Right atrium auricular region (tissue), 2 donors: Measurements from ENCODE around the gene PRKCB. TPM values are rescaled to one million over a fixed set of nuclear protein-coding genes. Genes with fewer than 3 reads are reported as not detected.
"Not testable (repeated sequence)": the region's sequence is repeated elsewhere in the genome, so short reads cannot be mapped to it uniquely, and the experiment has no call there.

Source experiments
- DNase-seq: peaks from one replicate; pipeline ENCODE4 v3.0.0-alpha.2; 2019; ENCODE audit warnings: low spot score
- H3K27ac ChIP-seq, 2 donors: fragments of 200-600 bp; sonication (generic); 1 replicate in 1 of 2; 2 replicates in 1 of 2; pipeline ENCODE4 v1.5.1; 2016 to 2019
- H3K27me3 ChIP-seq, 2 donors: fragments of 200-600 bp; sonication (generic); one replicate each; pipeline versions ENCODE4 v1.5.1 to v1.6.0; 2017 to 2019
- H3K36me3 ChIP-seq: fragments of 200-600 bp; sonication (generic); one replicate; pipeline ENCODE4 v1.5.1; 2016
- H3K4me1 ChIP-seq, 2 donors: fragments of 200-600 bp; sonication (generic); one replicate each; pipeline versions ENCODE4 v1.5.1 to v1.6.0; 2017 to 2019
- H3K4me3 ChIP-seq, 2 donors: fragments of 200-600 bp; sonication (generic); 1 replicate in 1 of 2; 2 replicates in 1 of 2; pipeline ENCODE4 v1.5.1; 2017 to 2019; ENCODE audit warnings: mild to moderate bottlenecking in 1 of 2, moderate library complexity in 1 of 2
- H3K9me3 ChIP-seq, 2 donors: fragments of 200-600 bp; sonication (generic); one replicate each; pipeline ENCODE4 v1.5.1; 2019
- total RNA-seq, 2 donors: library from RNA; depleted of rRNA; stranded (reverse); fragments of >200 nt; gene quantifications; one replicate each; pipeline ENCODE4 v1.1.0, GENCODE V29; 2016
- TF ChIP-seq, protein P1 (sequence below), 2 donors: fragments of 200-600 bp; sonication (generic); IDR thresholded peaks; one replicate each; pipeline ENCODE4 v1.5.1; 2019; ENCODE audit warnings: antibody characterized with exemption in 2 of 2

The PRKCB gene
- total RNA-seq, 2 donors from 2014 or later: 0.93 to 3.1 TPM

DNA sequence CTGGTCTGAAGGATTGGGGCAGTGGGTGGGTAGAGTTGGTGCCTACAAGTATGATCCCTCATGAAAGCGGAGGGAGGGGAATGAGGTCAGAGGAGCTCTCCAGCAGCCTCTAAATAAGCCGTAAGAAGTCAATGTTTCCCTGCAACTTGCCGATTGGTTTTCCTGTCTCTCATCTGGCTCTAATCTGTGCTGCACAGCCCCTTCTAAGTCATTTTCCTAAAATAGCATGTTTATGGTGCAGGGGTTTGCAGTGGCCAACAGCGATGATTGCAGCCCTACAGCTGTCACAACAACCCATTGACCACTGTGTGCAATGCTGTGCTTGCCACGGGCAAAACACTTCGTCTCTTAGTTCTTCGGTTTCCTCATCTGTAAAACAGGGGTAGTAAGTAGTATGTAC lies 189.2 kb downstream of the PRKCB start:
- no peaks in the 10 kb centered on the region for H3K9me3 ChIP-seq
- TF ChIP-seq, protein P1, sequence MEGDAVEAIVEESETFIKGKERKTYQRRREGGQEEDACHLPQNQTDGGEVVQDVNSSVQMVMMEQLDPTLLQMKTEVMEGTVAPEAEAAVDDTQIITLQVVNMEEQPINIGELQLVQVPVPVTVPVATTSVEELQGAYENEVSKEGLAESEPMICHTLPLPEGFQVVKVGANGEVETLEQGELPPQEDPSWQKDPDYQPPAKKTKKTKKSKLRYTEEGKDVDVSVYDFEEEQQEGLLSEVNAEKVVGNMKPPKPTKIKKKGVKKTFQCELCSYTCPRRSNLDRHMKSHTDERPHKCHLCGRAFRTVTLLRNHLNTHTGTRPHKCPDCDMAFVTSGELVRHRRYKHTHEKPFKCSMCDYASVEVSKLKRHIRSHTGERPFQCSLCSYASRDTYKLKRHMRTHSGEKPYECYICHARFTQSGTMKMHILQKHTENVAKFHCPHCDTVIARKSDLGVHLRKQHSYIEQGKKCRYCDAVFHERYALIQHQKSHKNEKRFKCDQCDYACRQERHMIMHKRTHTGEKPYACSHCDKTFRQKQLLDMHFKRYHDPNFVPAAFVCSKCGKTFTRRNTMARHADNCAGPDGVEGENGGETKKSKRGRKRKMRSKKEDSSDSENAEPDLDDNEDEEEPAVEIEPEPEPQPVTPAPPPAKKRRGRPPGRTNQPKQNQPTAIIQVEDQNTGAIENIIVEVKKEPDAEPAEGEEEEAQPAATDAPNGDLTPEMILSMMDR (IDR thresholded peaks at IDR 0.05): no peak
- H3K4me3 ChIP-seq: no peak overlapping the region
- H3K27me3 ChIP-seq: no peaks in the 10 kb centered on the region
- H3K36me3 ChIP-seq: no peaks in the 10 kb centered on the region
- H3K4me1 ChIP-seq: no peaks in the 10 kb centered on the region
- H3K27ac ChIP-seq: no peak overlapping the region
- no peak for DNase-seq

DNA sequence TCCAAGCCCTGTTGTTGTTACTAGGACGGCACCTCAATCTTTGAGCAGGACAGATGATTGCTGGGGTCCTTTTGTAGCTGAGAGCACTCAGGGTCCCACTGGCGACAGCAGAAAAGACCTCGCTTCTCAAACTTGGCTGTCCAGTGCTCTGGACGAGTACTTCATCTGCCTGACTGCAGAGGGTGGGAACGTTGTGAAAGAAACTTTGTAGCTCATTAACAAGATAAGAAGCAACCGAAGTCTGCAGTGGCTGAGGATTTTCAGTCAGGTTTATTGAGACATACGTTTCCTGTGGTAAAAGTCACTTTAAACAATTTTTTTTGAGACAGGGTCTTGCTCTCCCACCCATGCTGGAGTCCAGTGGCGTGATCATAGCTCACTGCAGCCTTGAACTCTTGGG lies 191.7 kb downstream of the PRKCB start:
- Histone ChIP-seq H3K4me3 (no peak overlapping the region), H3K27ac (no peak overlapping the region), H3K9me3 (no peaks in the 10 kb centered on the region), H3K36me3 (no peaks in the 10 kb centered on the region), H3K27me3 (no peaks in the 10 kb centered on the region), H3K4me1 (no peaks in the 10 kb centered on the region)
- TF ChIP-seq, protein P1 (IDR thresholded peaks at IDR 0.05): no peak
- no peak for DNase-seq

DNA sequence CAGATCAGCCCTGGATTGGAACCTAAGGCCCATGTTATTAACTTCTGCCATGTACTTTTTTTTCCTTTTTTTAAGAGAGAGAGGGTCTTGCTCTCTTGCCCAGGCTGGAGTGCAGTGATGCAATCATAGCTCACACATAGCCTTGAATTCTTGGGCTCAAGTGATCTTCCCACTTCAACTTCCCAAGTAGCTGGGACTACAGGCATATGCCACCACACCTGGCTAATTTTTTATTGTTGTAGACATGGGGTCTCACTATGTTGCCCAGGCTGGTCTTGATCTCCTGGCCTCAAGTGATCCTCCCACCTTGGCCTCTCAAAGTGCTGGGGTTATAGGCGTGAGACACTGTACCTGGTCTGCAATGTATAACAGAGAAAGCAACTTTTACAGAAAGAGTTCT lies 194.1 kb downstream of the PRKCB start:
- not testable (repeated sequence) for H3K27me3 ChIP-seq, H3K27ac ChIP-seq, H3K36me3 ChIP-seq, H3K4me3 ChIP-seq, H3K4me1 ChIP-seq, H3K9me3 ChIP-seq, DNase-seq

DNA sequence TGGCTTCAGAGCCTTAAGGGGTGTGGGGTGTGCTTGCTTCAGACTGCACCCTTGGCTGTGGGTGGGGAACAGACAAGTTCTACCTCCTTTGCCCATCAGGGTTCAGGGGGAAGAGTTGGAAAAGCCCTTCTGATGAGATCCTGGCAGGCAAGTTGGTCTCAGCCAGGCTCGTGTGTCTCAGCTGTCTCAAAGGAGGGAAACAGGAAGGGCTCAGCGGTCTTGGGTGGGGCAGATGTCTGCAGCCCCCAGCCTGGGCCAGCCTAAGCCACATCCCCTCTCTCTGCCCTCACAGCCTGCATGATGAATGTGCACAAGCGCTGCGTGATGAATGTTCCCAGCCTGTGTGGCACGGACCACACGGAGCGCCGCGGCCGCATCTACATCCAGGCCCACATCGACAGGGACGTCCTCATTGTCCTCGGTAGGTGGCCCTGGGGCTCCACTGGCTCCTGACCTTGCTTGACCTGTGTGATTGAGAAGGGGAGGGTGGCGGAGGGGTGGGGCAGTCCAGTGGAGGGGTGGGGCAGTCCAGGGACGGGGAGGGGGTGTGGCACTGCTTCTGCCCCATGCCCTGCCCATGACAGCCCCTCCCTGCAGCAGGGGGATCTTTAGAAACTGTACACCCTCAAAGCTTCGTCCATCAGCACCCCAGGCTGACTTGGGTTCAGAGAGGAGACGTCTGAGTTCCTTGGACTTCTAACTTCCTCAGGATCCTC lies 199.5 kb downstream of the PRKCB start:
- TF ChIP-seq, protein P1 (IDR thresholded peaks at IDR 0.05): no peak
- DNase-seq: no peak
- Histone ChIP-seq H3K27ac (no peak overlapping the region), H3K36me3 (no peaks in the 10 kb centered on the region), H3K4me3 (no peak overlapping the region), H3K9me3 (no peaks in the 10 kb centered on the region), H3K27me3 (no peaks in the 10 kb centered on the region), H3K4me1 (no peaks in the 10 kb centered on the region)

DNA sequence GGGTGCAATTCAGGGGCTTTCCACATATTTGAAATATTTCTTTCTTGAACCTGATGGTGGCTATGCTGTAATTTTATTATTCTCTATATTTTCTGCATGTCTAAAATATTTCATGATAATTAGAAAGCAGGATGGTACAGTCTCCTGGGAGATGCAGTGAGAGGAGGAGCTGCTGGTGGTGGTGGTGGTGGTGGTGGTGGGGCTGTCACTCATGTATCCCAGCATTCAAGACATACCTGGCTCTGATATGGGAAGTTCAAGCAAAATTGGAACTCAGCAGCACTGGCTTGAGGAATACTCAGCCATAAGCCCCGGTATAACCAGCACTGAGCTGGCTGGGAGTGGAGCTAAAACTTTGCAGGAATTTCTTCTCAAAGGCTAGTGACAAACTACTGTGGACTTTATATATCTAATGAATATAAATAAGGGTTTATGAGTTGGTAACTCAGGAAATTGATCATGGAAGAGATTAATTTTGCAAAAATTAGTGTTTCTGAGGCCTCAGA lies 200.3 kb downstream of the PRKCB start:
- Histone ChIP-seq H3K9me3 (no peaks in the 10 kb centered on the region), H3K27me3 (no peaks in the 10 kb centered on the region)
- TF ChIP-seq, protein P1 (IDR thresholded peaks at IDR 0.05): no peak

DNA sequence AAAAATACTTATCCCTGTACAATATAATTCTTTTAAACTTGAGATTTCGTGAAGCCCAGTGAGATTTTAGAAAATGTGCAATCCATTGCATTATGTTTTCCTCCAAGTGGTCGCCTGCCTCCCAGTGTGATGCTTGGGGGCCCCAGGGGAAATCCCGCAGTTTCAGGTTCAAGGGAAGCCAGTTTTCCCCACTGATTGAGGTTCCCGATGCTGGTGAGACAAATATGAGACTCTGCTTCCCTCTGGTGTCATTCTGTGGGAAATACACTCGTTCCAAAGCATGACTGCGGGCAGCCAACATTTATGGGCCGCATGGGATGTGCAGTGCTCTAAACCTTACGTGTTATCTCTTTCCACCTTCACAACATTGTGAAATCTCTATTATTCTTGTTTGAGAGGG lies 200.8 kb downstream of the PRKCB start:
- no peaks in the 10 kb centered on the region for H3K9me3 ChIP-seq
- no peak overlapping the region for H3K27ac ChIP-seq
- DNase-seq: no peak
- H3K27me3 ChIP-seq: no peaks in the 10 kb centered on the region
- TF ChIP-seq, protein P1 (IDR thresholded peaks at IDR 0.05): peak; percentile 41 to 74
- H3K36me3 ChIP-seq: no peaks in the 10 kb centered on the region
- no peak overlapping the region for H3K4me3 ChIP-seq
- no peaks in the 10 kb centered on the region for H3K4me1 ChIP-seq

More for the DNA sequence above, 200.3 kb downstream of the PRKCB start:
- no peak for DNase-seq
- H3K36me3 ChIP-seq: no peaks in the 10 kb centered on the region
- H3K27ac ChIP-seq: no peak overlapping the region
- no peak overlapping the region for H3K4me3 ChIP-seq
- no peaks in the 10 kb centered on the region for H3K4me1 ChIP-seq
